KOPT-K1 (cell line): ENCODE measurements around the gene MAMDC2.

Experiments used
- H3K27ac ChIP-seq: fragments of 200-600 bp; sonication (generic); 2 replicates; pipeline ENCODE4 v1.5.1; 2016; ENCODE audit warnings: antibody characterized with exemption, mild to moderate bottlenecking, low read depth, low read length; ENCODE audit not compliant: poor library complexity, severe bottlenecking
- H3K36me3 ChIP-seq: fragments of 200-600 bp; sonication (generic); 2 replicates; pipeline ENCODE4 v1.5.1; 2017; ENCODE audit warnings: antibody characterized with exemption, mild to moderate bottlenecking, low read length, moderate library complexity; ENCODE audit not compliant: insufficient read depth
- H3K9me3 ChIP-seq: fragments of 200-600 bp; sonication (generic); 2 replicates; pipeline ENCODE4 v1.5.1; 2017; ENCODE audit warnings: antibody characterized with exemption, low read length, mild to moderate bottlenecking; ENCODE audit not compliant: insufficient read depth, poor library complexity, severe bottlenecking

The MAMDC2 gene

DNA sequence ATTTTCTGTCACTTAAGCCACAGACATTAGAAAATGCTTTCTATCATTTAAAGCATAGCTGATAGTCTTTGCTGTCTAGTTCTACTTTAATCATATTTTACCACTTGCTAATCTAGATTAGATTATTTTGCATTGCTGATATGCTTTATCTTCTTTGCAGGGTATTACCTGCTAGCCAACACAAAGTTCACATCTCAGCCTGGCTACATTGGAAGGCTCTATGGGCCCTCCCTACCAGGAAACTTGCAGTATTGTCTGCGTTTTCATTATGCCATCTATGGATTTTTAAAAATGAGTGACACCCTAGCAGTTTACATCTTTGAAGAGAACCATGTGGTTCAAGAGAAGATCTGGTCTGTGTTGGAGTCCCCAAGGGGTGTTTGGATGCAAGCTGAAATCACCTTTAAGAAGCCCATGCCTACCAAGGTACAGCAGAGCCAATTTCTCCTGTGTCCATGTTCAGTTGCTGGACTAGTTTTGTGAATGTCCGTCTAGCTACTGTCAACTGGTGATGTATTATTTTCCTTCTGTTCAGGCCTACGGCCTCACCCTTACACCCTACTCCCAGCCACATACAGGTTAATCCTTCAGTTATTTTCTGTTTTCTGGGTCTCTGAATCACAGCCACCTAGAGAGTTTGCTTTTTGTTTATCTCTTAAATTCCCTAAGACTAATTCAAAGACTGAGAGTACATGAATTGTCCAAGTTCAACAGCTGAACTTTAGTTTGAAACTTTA is 99.9 kb downstream of the MAMDC2 start:
- Histone ChIP-seq H3K36me3 (no peaks in the 10 kb centered on the region), H3K9me3 (no peaks in the 10 kb centered on the region), H3K27ac (no peak overlapping the region)

- no peaks in the 10 kb centered on the region for H3K36me3 ChIP-seq
- no peak overlapping the region for H3K27ac ChIP-seq
- H3K9me3 ChIP-seq = no peaks in the 10 kb centered on the region
These were observed 100.5 kb downstream of the MAMDC2 start for GRCh38 chr9:70144131-70144503.

DNA sequence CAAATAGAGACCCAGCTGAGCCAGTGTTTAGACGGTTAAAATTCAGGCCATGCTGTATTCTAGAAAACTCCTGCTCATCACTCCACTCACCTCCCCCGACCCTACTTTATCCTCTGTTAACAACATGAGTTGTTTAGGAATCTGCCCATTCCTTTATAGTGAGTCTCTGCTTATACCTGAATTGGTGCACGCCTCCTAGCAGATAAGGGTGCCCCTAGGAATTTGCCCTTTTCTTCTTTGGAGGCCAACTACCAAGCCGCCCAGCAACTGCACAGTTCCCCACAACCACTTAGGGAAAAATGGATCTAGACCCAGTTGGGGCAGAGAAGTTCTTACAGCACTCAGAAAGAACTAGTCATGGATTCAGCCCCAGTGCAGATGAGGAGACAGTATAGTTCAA is 102.3 kb downstream of the MAMDC2 start:
- H3K27ac ChIP-seq = no peak overlapping the region
- H3K36me3 ChIP-seq = no peaks in the 10 kb centered on the region
- no peaks in the 10 kb centered on the region for H3K9me3 ChIP-seq

GRCh38 chr9:70147196-70147595 is 103.5 kb downstream of the MAMDC2 start:
- H3K27ac ChIP-seq = no peak overlapping the region
- H3K9me3 ChIP-seq = no peaks in the 10 kb centered on the region
- no peaks in the 10 kb centered on the region for H3K36me3 ChIP-seq

GRCh38 chr9:70147651-70148050 is 104.0 kb downstream of the MAMDC2 start:
- Histone ChIP-seq H3K27ac (no peak overlapping the region), H3K9me3 (no peaks in the 10 kb centered on the region), H3K36me3 (no peaks in the 10 kb centered on the region)

DNA sequence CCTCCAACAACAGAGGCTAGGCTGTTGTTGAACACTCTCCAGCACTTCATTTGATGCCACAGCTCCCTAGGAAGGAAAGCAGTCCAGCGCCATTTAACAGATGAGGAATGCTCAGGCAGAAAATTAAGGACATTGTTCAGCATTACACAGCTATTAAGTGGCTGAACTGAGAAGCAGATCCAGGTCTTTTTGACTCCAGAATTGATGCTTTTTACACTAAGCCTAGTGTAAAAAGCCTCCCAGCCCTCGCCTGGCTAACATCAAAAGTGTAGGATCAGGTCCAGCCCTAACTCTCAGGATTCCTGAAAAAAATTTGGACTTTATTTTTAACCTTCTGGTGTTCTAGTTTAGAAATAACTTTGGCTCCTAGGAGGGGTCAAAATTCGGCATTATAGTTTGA is 108.7 kb downstream of the MAMDC2 start:
- Histone ChIP-seq H3K36me3 (no peaks in the 10 kb centered on the region), H3K9me3 (no peaks in the 10 kb centered on the region), H3K27ac (no peak overlapping the region)

GRCh38 chr9:70156729-70157128 is 113.1 kb downstream of the MAMDC2 start:
- Histone ChIP-seq H3K9me3 (no peaks in the 10 kb centered on the region), H3K36me3 (no peaks in the 10 kb centered on the region), H3K27ac (no peak overlapping the region)

GRCh38 chr9:70159630-70160029 is 116.0 kb downstream of the MAMDC2 start:
- Histone ChIP-seq H3K36me3 (no peaks in the 10 kb centered on the region), H3K9me3 (no peaks in the 10 kb centered on the region), H3K27ac (no peak overlapping the region)

DNA sequence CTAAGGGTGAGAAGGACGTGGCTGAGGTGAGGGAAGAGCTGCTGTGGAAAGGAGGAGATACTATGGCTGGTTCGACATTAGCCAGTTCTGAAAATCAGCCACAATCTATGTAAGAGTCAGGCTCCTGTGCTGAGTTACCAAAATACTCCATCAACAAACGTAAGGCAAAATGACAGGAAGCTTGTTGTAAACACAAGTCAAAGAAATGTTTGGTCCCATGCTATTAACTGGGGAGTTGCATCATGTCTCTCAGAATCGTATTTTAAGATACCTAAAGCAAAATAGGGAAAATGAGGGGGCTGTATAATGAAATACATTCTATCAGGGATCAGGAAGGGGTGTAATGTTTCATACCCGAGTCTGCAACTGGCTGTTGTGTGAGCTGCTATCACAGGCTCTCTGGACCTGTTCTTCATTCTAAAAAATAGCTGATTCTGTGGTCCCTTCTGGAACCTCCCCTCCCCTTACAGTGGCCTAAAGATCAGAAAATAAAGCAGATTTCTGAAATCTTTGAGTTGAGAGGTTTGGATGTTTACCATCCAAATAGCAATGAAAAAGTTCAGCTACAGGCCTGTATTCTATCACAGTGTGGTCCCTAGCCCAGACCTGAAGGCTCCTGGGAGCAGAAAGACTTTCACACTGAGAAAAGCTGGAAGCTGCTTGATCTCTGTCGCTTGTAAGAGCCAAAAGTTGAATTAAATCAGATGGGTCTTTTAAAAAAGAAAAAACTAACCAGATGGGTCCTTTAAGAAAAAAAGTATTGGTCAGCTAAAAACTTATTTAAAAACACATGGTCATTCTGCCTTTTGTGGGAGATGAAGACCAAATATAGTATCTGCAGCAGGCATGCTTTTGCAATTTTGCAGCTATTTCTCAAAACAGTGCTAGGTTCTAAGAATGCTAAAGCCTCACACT is 117.3 kb downstream of the MAMDC2 start:
- Histone ChIP-seq H3K36me3 (no peaks in the 10 kb centered on the region), H3K9me3 (no peaks in the 10 kb centered on the region), H3K27ac (no peak overlapping the region)

GRCh38 chr9:70165006-70165602 is 121.5 kb downstream of the MAMDC2 start:
- Histone ChIP-seq H3K9me3 (no peaks in the 10 kb centered on the region), H3K36me3 (no peaks in the 10 kb centered on the region), H3K27ac (no peak overlapping the region)

DNA sequence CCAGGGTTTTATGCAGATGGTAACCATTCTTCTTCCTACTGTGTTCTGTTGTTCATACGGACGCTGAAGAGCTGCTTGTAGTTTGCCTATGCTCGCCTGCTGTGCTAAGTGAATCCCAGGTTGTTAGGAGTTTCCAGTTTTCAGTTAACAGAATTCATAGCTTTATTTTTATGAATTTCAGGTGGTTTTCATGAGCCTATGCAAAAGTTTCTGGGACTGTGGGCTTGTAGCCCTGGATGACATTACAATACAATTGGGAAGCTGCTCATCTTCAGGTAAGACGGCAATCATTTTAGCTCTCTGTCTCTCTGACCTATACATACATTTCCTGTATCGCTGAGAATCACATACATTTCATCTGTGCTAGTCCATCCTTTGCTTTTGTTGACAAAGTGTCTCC is 124.9 kb downstream of the MAMDC2 start:
- no peaks in the 10 kb centered on the region for H3K9me3 ChIP-seq
- H3K27ac ChIP-seq = no peak overlapping the region
- H3K36me3 ChIP-seq = no peaks in the 10 kb centered on the region

- H3K9me3 ChIP-seq = no peaks in the 10 kb centered on the region
- no peak overlapping the region for H3K27ac ChIP-seq
- no peaks in the 10 kb centered on the region for H3K36me3 ChIP-seq
These were observed 125.6 kb downstream of the MAMDC2 start for GRCh38 chr9:70169222-70169621.

- no peaks in the 10 kb centered on the region for H3K9me3 ChIP-seq
- no peaks in the 10 kb centered on the region for H3K36me3 ChIP-seq
- no peak overlapping the region for H3K27ac ChIP-seq
These were observed 126.6 kb downstream of the MAMDC2 start for GRCh38 chr9:70170151-70170790.

- H3K36me3 ChIP-seq = no peaks in the 10 kb centered on the region
- no peaks in the 10 kb centered on the region for H3K9me3 ChIP-seq
- H3K27ac ChIP-seq = no peak overlapping the region
These were observed 128.9 kb downstream of the MAMDC2 start for GRCh38 chr9:70172532-70172931.

DNA sequence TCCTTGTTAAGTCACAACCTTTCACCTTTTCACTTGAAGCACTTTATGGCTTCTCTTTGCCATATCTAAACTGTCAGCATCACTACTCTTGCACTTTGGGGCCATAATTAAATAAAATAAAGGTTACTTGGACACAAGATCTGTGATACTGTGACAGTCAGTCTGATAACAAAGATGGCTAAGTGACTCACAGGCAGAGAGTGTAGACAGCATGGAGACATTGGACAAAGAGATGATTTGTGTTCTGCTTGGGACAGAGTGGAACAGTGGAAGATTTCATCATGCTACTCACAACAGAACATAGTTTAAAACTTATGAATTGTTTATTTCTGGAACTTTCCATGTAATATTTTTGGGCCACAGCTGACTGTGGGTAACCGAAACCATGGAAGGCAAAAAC is 133.5 kb downstream of the MAMDC2 start:
- no peaks in the 10 kb centered on the region for H3K9me3 ChIP-seq
- H3K36me3 ChIP-seq = no peaks in the 10 kb centered on the region
- H3K27ac ChIP-seq = no peak overlapping the region
